IMR-90 (cell line): ENCODE measurements around the gene DMD.

ENCODE experiments used
- BHLHE40 ChIP-seq: fragments of 150-350 bp; IDR thresholded peaks from 2 replicates; pipeline ENCODE4 v1.6.1; 2016; ENCODE audit warnings: mild to moderate bottlenecking, low read depth, low read length
- MXI1 ChIP-seq: IDR thresholded peaks from 2 replicates; pipeline ENCODE4 v1.6.1; 2012; ENCODE audit warnings: low read depth, mild to moderate bottlenecking, low read length, moderate library complexity, borderline replicate concordance
- POLR2A ChIP-seq: IDR thresholded peaks from 2 replicates; pipeline ENCODE4 v1.6.1; 2012; ENCODE audit warnings: mild to moderate bottlenecking, low read depth, low read length
- TF ChIP-seq, protein P1 (sequence below): conservative IDR thresholded peaks from 2 replicates; pipeline ENCODE4 v1.5.1; 2012; ENCODE audit warnings: mild to moderate bottlenecking, low read depth, low read length, improper control_type of control experiment

DNA sequence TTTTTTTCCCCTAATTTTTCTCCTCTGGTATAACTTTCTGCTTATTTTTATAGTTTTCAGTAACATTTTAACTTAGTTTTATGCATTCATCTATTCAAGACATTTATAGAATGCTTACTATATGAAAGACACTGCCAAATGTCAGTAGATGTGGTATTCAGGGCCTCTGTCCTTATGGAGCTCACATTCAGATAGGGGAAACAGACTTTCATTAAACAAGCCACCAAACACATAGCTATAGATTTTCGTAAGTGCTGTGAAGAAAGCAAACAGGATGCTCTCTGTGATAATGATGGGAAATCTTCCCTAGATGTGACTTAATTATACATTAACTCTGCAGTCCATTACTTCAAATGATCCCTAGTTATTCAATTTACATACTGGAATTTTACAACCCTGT lies 1777.5 kb downstream of the DMD start:
- TF ChIP-seq, protein P1, sequence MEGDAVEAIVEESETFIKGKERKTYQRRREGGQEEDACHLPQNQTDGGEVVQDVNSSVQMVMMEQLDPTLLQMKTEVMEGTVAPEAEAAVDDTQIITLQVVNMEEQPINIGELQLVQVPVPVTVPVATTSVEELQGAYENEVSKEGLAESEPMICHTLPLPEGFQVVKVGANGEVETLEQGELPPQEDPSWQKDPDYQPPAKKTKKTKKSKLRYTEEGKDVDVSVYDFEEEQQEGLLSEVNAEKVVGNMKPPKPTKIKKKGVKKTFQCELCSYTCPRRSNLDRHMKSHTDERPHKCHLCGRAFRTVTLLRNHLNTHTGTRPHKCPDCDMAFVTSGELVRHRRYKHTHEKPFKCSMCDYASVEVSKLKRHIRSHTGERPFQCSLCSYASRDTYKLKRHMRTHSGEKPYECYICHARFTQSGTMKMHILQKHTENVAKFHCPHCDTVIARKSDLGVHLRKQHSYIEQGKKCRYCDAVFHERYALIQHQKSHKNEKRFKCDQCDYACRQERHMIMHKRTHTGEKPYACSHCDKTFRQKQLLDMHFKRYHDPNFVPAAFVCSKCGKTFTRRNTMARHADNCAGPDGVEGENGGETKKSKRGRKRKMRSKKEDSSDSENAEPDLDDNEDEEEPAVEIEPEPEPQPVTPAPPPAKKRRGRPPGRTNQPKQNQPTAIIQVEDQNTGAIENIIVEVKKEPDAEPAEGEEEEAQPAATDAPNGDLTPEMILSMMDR: no peak
- TF ChIP-seq POLR2A (no peak), BHLHE40 (no peak), MXI1 (no peak)
